ENCODE results near the gene IFNL4.

- TF ChIP-seq, protein P1, sequence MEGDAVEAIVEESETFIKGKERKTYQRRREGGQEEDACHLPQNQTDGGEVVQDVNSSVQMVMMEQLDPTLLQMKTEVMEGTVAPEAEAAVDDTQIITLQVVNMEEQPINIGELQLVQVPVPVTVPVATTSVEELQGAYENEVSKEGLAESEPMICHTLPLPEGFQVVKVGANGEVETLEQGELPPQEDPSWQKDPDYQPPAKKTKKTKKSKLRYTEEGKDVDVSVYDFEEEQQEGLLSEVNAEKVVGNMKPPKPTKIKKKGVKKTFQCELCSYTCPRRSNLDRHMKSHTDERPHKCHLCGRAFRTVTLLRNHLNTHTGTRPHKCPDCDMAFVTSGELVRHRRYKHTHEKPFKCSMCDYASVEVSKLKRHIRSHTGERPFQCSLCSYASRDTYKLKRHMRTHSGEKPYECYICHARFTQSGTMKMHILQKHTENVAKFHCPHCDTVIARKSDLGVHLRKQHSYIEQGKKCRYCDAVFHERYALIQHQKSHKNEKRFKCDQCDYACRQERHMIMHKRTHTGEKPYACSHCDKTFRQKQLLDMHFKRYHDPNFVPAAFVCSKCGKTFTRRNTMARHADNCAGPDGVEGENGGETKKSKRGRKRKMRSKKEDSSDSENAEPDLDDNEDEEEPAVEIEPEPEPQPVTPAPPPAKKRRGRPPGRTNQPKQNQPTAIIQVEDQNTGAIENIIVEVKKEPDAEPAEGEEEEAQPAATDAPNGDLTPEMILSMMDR (IDR thresholded peaks at IDR 0.05; ENCODE audit: insufficient read depth, low read depth, low read length): no peak
- no peak for TF ChIP-seq EZH2 (IDR thresholded peaks at IDR 0.05; ENCODE audit: insufficient read depth, low read length)
Measured at GRCh38 chr19:39282021-39282420, 33.4 kb upstream of the IFNL4 start.

All from astrocyte (in vitro differentiated cells and primary cell).